ENCODE measurements around the gene ZFTA.
"Not testable (repeated sequence)": the region's sequence is repeated elsewhere in the genome, so short reads cannot be mapped to it uniquely, and the experiment has no call there.

The ZFTA gene

GRCh38 chr11:63785823-63786222 lies 17.2 kb upstream of the ZFTA start:
- in situ Hi-C loops (cut with HindIII; ENCODE audit: low pct_ligation_motif_present, low sequenced_read_pairs) = no loop called here

GRCh38 chr11:63783925-63784592 lies 15.5 kb upstream of the ZFTA start:
- in situ Hi-C loops (cut with HindIII; ENCODE audit: low pct_ligation_motif_present, low sequenced_read_pairs) = no loop called here
- H3K36me3 ChIP-seq (replicated peaks) = no peaks in the 10 kb centered on the region
- no peak for TF ChIP-seq CTCF (IDR thresholded peaks at IDR 0.05; ENCODE audit: low read depth, low read length, missing control alignments)
- no peak overlapping the region for H3K27ac ChIP-seq
- H3K4me3 ChIP-seq (ENCODE audit: low read depth, low read length) = no peak overlapping the region
- no peaks in the 10 kb centered on the region for H3K27me3 ChIP-seq (replicated peaks)
- no peak for DNase-seq

More at GRCh38 chr11:63785823-63786222, 17.2 kb upstream of the ZFTA start:
- Histone ChIP-seq H3K27me3 (replicated peaks) (no peaks in the 10 kb centered on the region), H3K36me3 (replicated peaks) (no peaks in the 10 kb centered on the region), H3K4me3 (ENCODE audit: low read depth, low read length) (no peak overlapping the region), H3K27ac (no peak overlapping the region)
- no peak for DNase-seq
- TF ChIP-seq CTCF (IDR thresholded peaks at IDR 0.05; ENCODE audit: low read depth, low read length, missing control alignments) = no peak

- DNase-seq = no peak
- no peak overlapping the region for H3K27ac ChIP-seq
- no peaks in the 10 kb centered on the region for H3K36me3 ChIP-seq (replicated peaks)
- no peak for TF ChIP-seq CTCF (IDR thresholded peaks at IDR 0.05; ENCODE audit: low read depth, low read length, missing control alignments)
- H3K4me3 ChIP-seq (ENCODE audit: low read depth, low read length) = no peak overlapping the region
- in situ Hi-C loops (cut with HindIII; ENCODE audit: low pct_ligation_motif_present, low sequenced_read_pairs) = no loop called here
- H3K27me3 ChIP-seq (replicated peaks) = no peaks in the 10 kb centered on the region
Observed at GRCh38 chr11:63782749-63783148, 14.2 kb upstream of the ZFTA start.

GRCh38 chr11:63779039-63779438 lies 10.5 kb upstream of the ZFTA start:
- no peak for DNase-seq
- TF ChIP-seq CTCF (IDR thresholded peaks at IDR 0.05; ENCODE audit: low read depth, low read length, missing control alignments) = no peak
- no peaks in the 10 kb centered on the region for H3K27me3 ChIP-seq (replicated peaks)
- in situ Hi-C loops (cut with HindIII; ENCODE audit: low pct_ligation_motif_present, low sequenced_read_pairs) = no loop called here
- H3K27ac ChIP-seq = no peak overlapping the region
- no peaks in the 10 kb centered on the region for H3K36me3 ChIP-seq (replicated peaks)
- H3K4me3 ChIP-seq (ENCODE audit: low read depth, low read length) = no peak overlapping the region

- DNase-seq = no peak
- H3K4me3 ChIP-seq (ENCODE audit: low read depth, low read length) = no peak overlapping the region
- no peak overlapping the region for H3K27ac ChIP-seq
- no peaks in the 10 kb centered on the region for H3K36me3 ChIP-seq (replicated peaks)
- no peak for TF ChIP-seq CTCF (IDR thresholded peaks at IDR 0.05; ENCODE audit: low read depth, low read length, missing control alignments)
- no peaks in the 10 kb centered on the region for H3K27me3 ChIP-seq (replicated peaks)
- in situ Hi-C loops (cut with HindIII; ENCODE audit: low pct_ligation_motif_present, low sequenced_read_pairs) = no loop called here
Observed at GRCh38 chr11:63775191-63775590, 6.6 kb upstream of the ZFTA start.

GRCh38 chr11:63771741-63772318 lies 3.3 kb upstream of the ZFTA start:
- in situ Hi-C loops (cut with HindIII; ENCODE audit: low pct_ligation_motif_present, low sequenced_read_pairs); H3K27me3 ChIP-seq (replicated peaks); H3K36me3 ChIP-seq (replicated peaks); H3K27ac ChIP-seq; H3K4me3 ChIP-seq (ENCODE audit: low read depth, low read length); DNase-seq: not testable (repeated sequence)
